Stimulated activated CD8-positive, alpha-beta memory T cell treated with anti-CD3 and anti-CD28 coated beads, Interleukin-15, amount 100 ng/mL, for 24 hours (primary cell): ENCODE data around the gene FBXW4.
"Not testable (repeated sequence)": the region's sequence is repeated elsewhere in the genome, so short reads cannot be mapped to it uniquely, and the experiment has no call there.

ENCODE experiments used
- DNase-seq: peaks from one replicate; pipeline ENCODE4 v3.0.0-alpha.2; 2020; ENCODE audit warnings: low read depth

The FBXW4 gene

GRCh38 chr10:101655570-101655969 lies 39.4 kb downstream of the FBXW4 start:
- no peak for DNase-seq

DNA sequence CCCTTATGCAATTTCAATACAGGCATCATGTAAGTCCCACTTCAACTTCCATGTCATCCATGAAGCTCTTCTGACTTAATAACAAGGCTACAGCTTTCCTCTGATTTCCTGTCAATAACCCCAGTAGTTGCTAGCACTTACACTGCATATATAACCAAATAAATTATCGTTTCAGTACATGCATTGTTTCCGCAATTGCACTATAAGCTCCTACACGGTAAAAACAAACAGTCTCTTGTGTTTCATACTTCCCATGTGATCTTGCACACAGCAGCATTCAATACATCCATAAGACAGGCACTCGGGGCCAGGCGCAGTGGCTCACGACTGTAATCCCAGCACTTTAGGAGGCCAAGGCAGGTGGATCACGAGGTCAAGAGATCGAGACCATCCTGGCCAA lies 41.4 kb downstream of the FBXW4 start:
- no peak for DNase-seq

- no peak for DNase-seq
Measured at GRCh38 chr10:101651336-101651735, 43.6 kb downstream of the FBXW4 start.

GRCh38 chr10:101650863-101651262 lies 44.1 kb downstream of the FBXW4 start:
- DNase-seq, result no peak

GRCh38 chr10:101649525-101650085 lies 45.4 kb downstream of the FBXW4 start:
- no peak for DNase-seq

DNA sequence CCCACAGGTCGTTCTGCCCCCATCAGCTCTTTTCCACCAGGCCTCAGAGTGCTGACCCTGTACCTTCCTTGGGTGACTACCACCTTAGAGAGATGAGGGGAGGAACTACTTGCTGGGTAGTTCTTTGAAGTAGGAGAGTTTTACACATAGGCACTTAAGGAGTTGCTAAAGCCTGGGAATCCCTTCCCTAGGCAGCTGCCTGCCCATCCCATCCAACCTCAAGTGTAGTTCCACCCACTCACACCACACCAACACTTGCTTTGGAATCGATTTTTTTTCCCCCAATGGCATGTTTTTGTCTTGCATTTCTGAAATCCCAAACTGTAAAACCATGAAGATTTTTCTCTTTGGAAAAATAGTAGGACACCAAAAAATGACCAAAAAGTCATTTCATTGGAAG lies 47.7 kb downstream of the FBXW4 start:
- DNase-seq, result no peak

DNA sequence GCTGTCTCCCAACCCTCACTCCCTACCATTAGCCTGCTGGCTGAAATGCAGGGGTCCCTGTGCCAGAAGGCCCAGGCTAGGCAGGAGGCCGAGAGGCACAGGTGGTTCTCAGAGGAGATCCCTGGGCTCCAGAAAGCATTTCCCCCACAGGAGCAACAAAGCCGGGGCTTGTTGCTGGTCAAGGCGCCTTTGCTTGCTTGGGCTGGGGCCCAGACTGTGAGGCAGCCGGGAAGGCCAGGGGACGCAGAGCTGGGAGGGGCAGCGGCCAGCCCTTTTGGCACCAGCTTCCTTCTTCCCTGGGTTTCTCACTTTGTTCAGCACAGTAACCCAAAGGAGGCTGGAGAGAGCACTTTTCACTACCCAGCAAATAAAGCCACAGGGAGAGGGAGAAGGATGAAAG lies 48.6 kb downstream of the FBXW4 start:
- DNase-seq, result no peak

- no peak for DNase-seq
Measured at GRCh38 chr10:101645659-101646058, 49.3 kb downstream of the FBXW4 start.

- DNase-seq, result no peak
Measured at GRCh38 chr10:101644002-101644401, 51.0 kb downstream of the FBXW4 start.

GRCh38 chr10:101643546-101643945 lies 51.4 kb downstream of the FBXW4 start:
- no peak for DNase-seq

- DNase-seq, result no peak
Measured at GRCh38 chr10:101639141-101639900, 55.6 kb downstream of the FBXW4 start.

GRCh38 chr10:101633510-101633909 lies 61.5 kb downstream of the FBXW4 start:
- not testable (repeated sequence) for DNase-seq

GRCh38 chr10:101631821-101632475 lies 63.0 kb downstream of the FBXW4 start:
- DNase-seq, result no peak

- no peak for DNase-seq
Measured at GRCh38 chr10:101630633-101630920, 64.4 kb downstream of the FBXW4 start.

GRCh38 chr10:101629837-101630632 lies 64.9 kb downstream of the FBXW4 start:
- no peak for DNase-seq

DNA sequence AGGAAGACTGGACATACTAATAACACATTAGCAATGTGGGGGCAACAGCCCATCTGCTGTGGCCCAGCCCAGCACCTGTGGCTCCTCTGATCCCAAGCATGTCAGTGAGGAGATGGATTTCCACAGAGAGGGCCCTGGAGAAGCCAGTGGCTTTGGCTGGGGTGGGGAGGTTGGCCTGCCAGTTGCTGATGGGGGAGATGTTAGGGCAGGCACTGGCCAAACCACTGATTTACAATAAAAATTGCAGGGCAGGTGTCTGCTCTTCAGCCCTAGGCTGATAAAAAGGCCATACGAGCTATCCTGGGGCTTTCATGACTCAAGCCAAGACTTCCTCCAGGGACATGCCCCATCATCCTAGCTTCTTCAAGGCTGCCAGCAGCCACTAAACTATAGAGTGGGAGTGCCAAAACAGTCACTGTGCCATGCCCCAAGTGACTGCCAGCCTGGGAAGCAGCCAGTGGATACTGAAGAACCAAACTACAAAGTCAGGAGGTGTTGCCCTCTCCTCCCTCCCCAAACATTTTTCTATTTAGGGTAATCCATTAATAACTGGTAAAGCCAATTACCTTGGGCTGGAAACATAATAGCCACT lies 69.1 kb downstream of the FBXW4 start:
- DNase-seq, result no peak

GRCh38 chr10:101624526-101625102 lies 70.4 kb downstream of the FBXW4 start:
- no peak for DNase-seq

- DNase-seq, result no peak
Measured at GRCh38 chr10:101623528-101623927, 71.4 kb downstream of the FBXW4 start.

DNA sequence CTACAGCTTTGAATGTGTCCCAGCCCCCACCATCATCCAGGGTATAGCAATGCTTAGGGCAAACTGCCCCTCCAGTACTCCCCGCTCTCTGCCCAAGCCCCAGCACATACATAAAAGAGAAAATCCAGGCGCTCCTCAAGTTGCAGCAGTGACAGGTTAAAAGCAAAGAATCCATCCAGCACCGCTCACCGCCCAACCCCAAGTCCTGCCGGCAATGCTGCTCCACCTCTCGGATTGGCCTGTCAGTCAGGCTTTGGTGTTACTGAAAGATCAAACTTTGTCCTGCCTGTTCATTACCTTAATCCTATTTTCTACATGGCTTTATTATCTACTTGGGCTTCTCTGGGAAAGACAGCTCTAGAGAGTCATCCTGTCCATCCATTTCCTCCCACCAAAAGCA lies 75.0 kb downstream of the FBXW4 start:
- no peak for DNase-seq

DNA sequence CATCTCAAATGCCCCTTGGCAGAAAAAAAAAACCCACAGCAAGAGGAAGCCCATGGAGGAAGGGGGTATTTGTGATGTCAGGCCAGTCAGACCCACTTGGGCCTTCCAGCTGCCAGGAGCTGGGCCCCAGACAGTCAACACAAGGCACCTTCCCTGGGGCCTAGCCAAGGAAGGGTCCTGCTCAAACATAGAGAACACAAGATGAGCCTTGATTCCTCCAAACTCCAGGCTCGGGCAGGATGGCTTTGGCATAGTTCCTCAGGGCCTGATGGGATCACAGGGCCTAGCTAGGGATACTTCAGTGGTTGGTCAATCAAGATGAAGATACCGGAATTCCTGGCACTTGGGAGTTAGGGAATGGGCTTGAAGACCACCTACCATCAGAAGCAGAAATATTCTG lies 76.1 kb downstream of the FBXW4 start:
- DNase-seq, result no peak

GRCh38 chr10:101617824-101618568 lies 77.0 kb downstream of the FBXW4 start:
- no peak for DNase-seq
